HG03108 (cell line): ENCODE results near the gene ADIPOR1.
"Not testable (repeated sequence)": the region's sequence is repeated elsewhere in the genome, so short reads cannot be mapped to it uniquely, and the experiment has no call there.

Experiments used
- ATAC-seq: cut with Tn5 transposase; IDR thresholded peaks from one replicate; pipeline ENCODE4 v1.9.1; 2021; ENCODE audit warnings: moderate library complexity; ENCODE audit not compliant: unreplicated experiment

Gene ADIPOR1

DNA sequence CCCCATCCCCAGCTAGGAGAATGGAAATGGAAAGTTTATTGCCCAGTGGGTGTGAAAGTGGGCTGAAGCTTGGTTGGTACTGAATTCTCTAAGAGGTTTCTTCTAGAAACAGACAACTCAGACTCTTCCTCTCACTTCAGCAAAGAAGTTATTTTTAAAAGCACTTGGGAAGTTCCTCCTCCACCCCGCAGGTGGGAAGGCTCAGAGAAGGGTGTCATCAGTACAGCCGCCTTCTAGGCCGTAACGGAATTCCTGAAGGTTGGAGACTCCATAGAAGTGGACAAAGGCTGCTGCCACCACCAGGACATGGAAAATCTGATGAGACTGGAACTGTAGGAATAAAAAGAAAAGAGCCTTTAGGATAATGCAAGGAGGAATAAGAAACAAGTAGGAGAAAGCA lies 16.7 kb downstream of the ADIPOR1 start:
- ATAC-seq, result no peak

DNA sequence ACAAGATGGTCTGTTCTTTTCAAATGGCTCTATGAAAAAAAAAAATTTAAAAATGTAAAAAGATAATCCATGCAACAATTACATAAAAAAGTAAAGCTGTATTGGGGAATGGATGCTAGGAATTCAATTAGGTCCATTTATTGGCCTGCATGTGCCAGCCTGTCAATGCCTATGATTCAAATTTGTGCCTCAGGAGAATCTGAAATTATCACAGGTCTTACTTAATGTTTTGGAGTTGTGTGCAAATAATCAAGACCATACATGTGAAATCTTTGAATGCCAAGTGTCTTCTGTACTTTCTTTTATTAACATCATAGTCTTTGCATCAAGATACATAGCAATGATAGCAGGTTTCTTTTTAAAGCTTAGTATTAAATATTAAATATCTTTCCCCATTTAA lies 17.6 kb downstream of the ADIPOR1 start:
- no peak for ATAC-seq

DNA sequence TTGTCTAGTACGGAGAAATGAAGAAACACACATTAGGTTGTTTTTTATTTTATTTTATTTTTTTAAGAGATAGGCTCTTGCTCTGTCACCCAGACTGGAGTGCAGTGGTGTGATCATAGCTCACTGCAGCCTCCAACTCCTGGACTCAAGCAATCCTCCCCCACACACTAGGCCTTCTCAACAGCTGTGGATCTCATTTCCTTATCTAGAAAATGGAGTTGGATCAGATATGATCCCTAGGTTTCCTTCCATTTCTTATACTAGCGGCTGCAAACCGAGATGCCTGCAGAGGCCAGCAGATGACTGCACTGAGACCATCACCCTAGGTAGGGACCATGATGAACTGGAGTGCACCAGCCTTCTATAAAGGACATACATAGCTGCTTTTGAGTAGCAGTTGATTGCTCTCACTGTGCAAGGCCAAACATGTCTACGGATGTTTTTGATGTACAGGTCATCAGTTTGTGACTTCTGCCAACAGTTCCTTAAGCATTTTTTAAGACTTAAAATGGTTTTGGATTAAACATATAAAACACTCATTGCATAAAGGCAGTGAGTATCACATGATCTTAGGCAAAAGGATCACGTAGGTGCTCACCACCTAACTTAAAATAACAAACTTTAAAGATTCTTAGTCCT lies 19.7 kb downstream of the ADIPOR1 start:
- no peak for ATAC-seq

DNA sequence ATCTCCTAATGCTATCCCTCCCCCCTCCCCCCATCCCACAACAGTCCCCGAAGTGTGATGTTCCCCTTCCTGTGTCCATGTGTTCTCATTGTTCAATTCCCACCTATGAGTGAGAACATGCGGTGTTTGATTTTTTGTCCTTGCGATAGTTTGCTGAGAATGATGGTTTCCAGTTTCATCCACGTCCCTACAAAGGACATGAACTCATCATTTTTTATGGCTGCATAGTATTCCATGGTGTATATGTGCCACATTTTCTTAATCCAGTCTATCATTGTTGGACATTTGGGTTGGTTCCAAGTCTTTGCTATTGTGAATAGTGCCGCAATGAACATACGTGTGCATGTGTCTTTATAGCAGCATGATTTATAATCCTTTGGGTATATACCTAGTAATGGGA lies 21.7 kb downstream of the ADIPOR1 start:
- not testable (repeated sequence) for ATAC-seq

DNA sequence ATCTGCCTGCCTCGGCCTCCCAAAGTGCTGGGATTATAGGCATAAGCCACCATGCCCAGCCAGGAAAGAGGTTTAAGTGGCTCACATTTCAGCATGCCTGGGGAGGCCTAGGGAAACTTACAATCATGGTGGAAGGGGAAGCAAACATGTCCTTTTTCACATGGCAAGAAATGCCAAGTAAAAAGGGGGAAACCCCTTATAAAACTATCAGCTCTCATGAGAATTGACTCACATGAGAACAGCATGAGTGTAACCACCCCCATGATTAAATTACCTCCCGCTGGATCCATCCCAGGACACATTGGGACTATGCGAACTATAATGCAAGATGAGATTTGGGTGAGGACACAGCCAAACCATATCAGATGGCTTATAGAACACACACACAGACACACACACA lies 22.3 kb downstream of the ADIPOR1 start:
- ATAC-seq, result no peak

DNA sequence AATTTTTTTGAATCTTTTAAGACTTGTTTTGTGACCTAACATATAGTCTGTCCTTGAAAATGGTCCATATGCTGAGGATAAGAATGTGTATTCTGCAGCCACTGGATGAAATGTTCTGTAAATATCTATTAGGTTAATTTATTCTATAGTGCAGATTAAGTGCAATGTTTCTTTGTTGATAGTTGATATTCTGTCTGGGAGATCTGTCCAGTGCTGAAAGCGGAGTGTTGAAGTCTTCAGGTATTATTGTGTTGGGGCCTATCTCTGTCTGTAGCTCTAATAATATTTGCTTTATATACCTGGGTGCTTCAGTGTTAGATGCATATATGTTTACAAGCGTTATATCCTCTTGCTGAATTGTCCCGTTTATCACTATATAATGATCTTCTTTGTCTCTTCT lies 23.4 kb downstream of the ADIPOR1 start:
- ATAC-seq, result no peak

DNA sequence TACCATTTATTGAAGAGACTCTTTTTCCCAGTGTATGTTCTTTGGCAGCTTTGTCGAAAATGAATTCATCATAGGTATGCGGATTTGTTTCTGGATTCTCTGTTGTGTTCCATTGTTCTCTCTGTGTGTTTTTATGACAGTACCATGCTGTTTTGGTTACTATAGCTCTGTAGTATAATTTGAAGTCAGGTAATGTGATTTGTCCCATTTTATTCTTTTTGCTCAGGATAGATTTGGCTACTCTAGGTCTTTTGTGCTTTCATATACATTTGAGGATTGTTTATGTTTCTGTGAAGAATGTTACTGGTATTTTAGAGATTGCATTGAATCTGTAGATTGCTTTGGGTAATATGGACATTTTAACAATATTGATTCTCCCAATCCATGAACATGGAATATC lies 25.6 kb downstream of the ADIPOR1 start:
- no peak for ATAC-seq

DNA sequence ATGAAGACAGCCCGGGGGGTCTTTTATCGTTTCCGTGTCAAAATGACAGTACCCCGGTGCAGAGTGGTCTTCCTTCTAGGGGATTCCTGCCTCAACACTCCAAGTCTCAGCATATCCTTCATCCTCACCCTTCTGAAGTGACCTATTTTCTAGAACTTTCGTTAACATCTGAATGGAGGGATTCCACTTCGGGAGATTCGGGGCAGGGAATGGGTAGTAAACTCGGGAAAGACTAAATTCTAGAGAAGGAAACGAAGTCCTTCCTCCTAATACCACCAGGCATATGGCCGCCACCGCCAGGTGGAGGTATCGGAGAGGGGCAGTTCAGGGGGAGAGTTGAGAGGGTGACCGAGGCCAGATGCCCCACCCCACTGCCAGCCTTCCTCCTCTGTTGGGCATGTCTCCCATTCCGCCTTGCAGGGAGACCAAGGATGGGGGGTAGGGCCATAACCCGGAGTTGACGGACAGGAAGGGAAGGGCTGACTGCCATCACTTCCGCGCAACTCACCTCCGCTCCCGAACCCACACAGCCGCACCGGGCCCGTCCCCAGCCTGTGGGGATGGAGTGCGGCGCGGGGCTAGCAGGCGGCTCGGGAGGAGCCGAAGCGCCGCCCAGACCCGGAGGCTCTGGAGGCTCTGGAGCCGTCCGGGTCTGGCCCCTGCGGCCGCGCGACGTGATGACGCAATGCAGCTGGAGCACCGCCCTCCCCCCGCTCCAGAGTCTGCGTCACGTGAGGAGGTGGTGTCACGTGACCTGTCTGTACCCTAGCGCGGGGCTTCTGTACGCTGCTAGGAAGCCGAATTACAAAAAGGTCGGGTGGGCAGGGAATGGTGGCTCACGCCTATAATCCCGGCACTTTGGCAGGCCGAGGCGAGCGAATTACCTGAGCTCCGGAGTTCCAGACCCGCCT lies 31.3 kb downstream of the ADIPOR1 start, which contains the start of gene KLHL12:
Gene KLHL12, minus strand, starts transcription at position 654 of the 911 bp plus-strand sequence. CDS start 2,072 bp downstream, outside the sequence.
- ATAC-seq, result peak; percentile 78

DNA sequence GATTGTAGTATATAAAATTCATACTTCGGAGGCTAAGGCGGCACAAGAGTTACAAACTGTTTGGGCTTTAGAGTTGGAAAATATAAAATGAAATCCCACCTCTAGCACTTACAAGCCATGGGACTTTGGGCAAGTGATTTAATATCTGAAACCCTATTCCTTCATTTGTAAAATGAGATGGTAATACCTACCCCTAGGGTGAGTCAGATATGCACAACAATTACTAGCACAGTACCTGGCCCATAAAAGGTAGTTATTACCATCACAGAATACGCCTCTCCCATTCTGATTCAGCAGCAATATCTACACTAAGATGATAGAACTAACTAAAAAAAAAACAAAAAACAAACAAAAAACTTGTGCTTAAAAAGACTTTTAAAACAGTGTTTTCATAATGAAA lies 34.6 kb downstream of the ADIPOR1 start:
- no peak for ATAC-seq

DNA sequence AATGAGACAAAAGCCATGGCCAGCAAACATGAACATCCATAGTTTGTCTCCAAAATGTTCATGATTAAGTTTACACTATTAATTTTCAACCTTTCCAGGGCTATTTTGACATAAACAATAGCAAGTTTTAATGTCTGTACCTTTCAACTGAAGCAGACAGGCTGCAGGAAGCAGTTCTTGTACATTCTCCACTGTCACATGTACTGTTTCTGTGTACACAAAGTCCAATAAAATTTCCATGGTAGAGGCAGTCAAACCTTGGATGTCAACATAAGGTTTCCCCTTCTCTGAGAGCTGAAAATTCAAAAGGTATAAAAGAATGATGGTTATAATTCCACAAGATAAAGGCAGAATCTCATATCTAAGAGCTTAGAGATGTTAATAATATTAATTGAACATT lies 38.5 kb downstream of the ADIPOR1 start:
- ATAC-seq, result no peak

DNA sequence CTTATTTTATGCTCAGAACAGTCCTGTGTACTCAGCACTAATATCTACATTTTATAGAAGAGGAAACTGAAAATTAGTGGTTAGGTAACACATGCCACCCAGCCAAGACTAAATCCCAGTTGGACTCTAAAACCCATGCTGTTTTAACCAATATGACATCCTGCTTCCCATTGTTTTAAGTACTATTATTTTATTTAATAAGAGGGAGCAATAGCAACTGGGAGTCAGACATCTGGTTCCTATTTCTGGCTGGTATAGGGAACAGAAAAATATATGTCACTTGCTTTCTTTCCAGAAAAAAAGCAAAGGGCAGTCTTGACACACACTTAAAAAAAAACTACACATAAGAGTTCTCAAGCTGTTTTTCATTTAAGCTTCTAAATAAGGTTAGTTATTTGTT lies 43.0 kb downstream of the ADIPOR1 start:
- no peak for ATAC-seq

DNA sequence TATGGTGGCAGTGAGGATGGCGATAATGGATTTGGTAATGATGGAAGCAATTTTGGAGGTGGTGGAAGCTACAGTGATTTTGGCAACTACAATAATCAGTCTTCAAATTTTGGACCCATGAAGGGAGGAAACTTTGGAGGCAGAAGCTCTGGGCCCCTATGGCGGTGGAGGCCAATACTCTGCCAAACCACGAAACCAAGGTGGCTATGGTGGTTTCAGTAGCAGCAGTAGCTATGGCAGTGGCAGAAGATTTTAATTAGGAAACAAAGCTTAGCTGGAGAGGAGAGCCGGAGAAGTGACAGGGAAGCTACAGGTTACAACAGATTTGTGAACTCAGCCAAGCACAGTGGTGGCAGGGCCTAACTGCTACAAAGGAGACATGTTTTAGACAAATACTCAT lies 45.6 kb downstream of the ADIPOR1 start:
- ATAC-seq, result not testable (repeated sequence)

DNA sequence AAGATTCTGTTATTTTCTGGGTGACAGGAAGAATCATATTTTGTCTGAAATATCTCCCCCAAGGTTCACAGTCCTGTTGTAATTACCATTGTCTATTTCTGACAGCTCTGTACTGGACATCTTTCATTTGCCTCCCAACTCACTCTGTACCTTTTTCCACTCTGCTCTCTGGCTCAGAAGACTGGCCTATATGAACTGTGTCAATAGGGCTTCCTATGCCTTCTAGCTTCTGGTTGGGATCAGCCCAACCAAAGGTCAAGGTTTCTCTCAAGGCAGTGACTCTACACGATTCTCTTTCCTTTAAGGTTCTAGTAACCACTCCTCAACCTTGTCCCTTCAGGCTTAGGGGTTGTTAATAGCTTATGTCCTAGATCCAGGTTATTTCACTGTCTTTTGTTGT lies 48.6 kb downstream of the ADIPOR1 start:
- ATAC-seq, result no peak

DNA sequence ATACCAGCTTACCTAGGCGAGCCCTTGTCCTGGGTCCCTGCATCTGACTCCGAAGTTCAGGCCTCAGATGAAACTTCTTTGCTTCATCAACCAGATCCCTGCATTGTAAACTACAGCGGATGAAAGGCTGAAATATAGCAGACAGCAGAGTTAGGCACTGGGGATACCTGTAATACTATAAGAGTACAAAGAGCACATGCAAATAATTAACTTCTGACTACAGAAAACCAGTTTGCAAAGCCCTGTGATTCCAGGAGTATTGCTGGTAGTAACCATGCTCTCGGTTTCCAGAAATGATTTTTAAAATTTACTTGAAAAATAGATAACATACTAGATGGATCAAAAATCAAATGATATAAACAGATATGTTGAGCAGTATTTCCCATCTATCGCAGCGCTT lies 49.1 kb downstream of the ADIPOR1 start:
- no peak for ATAC-seq

DNA sequence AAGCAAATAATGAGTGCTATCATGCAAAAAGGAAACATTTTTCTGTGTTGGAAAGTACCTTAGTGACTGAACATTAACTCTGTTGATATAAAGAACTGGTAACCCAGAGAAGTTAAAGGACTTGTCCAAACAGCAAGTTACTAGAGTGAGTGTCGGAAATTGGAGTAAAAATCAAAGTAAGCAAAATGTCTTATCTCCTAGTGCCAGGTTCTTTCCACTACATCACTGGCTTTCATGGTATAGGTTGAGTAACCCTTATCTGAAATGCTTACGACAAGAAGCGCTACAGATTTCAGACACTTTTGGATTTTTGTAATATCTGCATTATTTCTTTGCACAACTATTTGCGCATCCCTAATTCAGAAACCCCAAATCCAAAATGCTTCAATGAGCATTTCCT lies 52.8 kb downstream of the ADIPOR1 start:
- ATAC-seq, result no peak

DNA sequence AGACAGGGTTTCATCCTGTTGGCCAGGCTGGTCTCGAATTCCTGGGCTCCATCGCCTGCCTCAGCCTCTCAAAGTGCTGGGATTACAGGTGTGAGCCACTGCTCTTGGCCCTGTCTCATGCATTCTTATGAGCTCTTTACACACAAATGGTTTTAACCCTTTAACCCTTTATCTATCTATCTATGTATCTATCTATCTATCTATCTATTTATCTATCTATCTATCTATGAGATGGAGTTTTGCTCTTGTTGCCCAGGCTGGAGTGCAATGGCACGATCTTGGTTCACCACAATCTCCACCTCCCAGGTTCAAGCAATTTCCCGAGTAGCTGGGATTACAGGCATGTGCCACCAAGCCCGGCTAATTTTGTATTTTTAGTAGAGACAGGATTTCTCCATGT lies 54.3 kb downstream of the ADIPOR1 start:
- ATAC-seq, result not testable (repeated sequence)

DNA sequence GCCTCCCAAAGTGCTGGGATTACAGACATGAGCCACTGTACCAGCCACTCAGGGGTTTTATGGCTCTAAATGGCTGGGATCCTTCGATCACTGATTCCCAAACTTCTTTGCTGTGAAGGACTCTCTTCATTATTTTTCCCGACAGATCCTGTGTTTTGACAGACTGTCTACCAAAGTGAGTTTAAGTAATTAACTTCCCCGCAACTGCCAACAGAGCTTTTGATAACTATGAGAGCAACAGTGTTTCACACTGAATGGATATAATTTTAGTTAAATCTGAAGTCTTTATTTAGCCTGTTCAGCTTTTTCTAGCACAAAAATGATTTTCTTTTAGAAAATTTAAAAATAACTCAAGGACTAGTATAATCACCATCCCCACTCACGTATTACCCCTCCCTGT lies 56.6 kb downstream of the ADIPOR1 start:
- ATAC-seq, result no peak

DNA sequence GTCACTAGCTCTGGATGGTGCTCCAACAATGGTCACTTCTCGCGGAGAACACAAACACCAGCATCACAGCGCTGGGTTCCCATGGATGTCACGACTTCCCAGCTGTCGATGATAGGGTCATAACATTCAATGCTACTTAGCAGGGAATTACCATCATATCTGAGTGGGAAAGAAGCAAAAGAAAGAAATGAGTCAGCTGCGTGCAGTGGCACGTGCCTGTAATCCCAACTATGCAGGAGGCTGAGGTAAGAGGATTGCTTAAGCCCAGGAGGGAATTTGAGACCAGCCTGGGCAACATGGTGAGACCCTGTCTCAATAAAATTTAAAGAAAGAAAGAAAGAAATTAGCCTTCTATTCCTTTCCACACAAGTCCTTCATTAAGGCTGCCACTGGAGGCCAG lies 65.6 kb downstream of the ADIPOR1 start:
- no peak for ATAC-seq
